OCI-LY1 (cell line): Measurements from ENCODE around the gene KNSTRN.

ENCODE experiments used
- H2AFZ ChIP-seq: fragments of 200-600 bp; sonication (generic), shearing (Covaris generic); 2 replicates; pipeline ENCODE4 v1.6.0; 2014; ENCODE audit warnings: antibody characterized with exemption, mild to moderate bottlenecking, low read length
- H3F3A ChIP-seq: fragments of 200-600 bp; sonication (generic), shearing (Covaris generic); 2 replicates; pipeline ENCODE4 v1.6.0; 2014; ENCODE audit warnings: mild to moderate bottlenecking, antibody characterized with exemption, low read length, moderate library complexity; ENCODE audit not compliant: insufficient read depth
- H3K27ac ChIP-seq: fragments of 200-600 bp; sonication (generic); 2 replicates; pipeline ENCODE4 v1.5.1; 2014; ENCODE audit warnings: low read length, mixed run types, mild to moderate bottlenecking, low read depth; ENCODE audit not compliant: poor library complexity, severe bottlenecking
- H3K27me3 ChIP-seq: fragments of 200-600 bp; sonication (generic); 2 replicates; pipeline ENCODE4 v1.6.0; 2014; ENCODE audit warnings: antibody characterized with exemption, mild to moderate bottlenecking, low read length, moderate library complexity; ENCODE audit not compliant: insufficient read depth
- H3K36me3 ChIP-seq: fragments of 200-600 bp; sonication (generic); 2 replicates; pipeline ENCODE4 v1.6.1; 2014; ENCODE audit warnings: mild to moderate bottlenecking, antibody characterized with exemption, low read length, moderate library complexity, mixed read lengths; ENCODE audit not compliant: insufficient read depth
- H3K4me1 ChIP-seq: fragments of 200-600 bp; sonication (generic); 2 replicates; pipeline ENCODE4 v1.5.1; 2014; ENCODE audit warnings: mild to moderate bottlenecking, low read length, moderate library complexity; ENCODE audit not compliant: insufficient read depth, severe bottlenecking
- H3K4me2 ChIP-seq: fragments of 200-600 bp; sonication (generic), shearing (Covaris generic); 2 replicates; pipeline ENCODE4 v1.6.1; 2014; ENCODE audit warnings: low read length
- H3K4me3 ChIP-seq: fragments of 200-600 bp; sonication (generic); 2 replicates; pipeline ENCODE4 v1.5.1; 2014; ENCODE audit warnings: low read length, low read depth, mild to moderate bottlenecking, mixed read lengths; ENCODE audit not compliant: poor library complexity, severe bottlenecking
- H3K79me2 ChIP-seq: fragments of 200-600 bp; shearing (Covaris generic); 2 replicates; pipeline ENCODE4 v1.6.1; 2016; ENCODE audit warnings: mixed run types, low read length, mixed read lengths; ENCODE audit not compliant: insufficient read depth
- H3K9ac ChIP-seq: fragments of 200-600 bp; sonication (generic), shearing (Covaris generic); 2 replicates; pipeline ENCODE4 v1.6.1; 2014; ENCODE audit warnings: mild to moderate bottlenecking, low read length, mixed read lengths
- H3K9me2 ChIP-seq: fragments of 200-600 bp; sonication (generic), shearing (Covaris generic); 2 replicates; pipeline ENCODE4 v1.6.1; 2014; ENCODE audit warnings: low read depth, mild to moderate bottlenecking, low read length, mixed read lengths
- H3K9me3 ChIP-seq: fragments of 200-600 bp; shearing (Covaris generic); 2 replicates; pipeline ENCODE4 v1.6.1; 2014; ENCODE audit warnings: low read length, mixed read lengths
- H4K20me1 ChIP-seq: fragments of 200-600 bp; sonication (generic), shearing (Covaris generic); 2 replicates; pipeline ENCODE4 v1.6.0; 2016; ENCODE audit warnings: mild to moderate bottlenecking, low read length; ENCODE audit not compliant: insufficient read depth
- EZH2 ChIP-seq: fragments of 200-600 bp; sonication (generic), shearing (Covaris generic); IDR thresholded peaks from 2 replicates; pipeline ENCODE4 v1.8.0; 2017; ENCODE audit warnings: borderline replicate concordance, mixed run types, mild to moderate bottlenecking, antibody characterized with exemption, low read length, moderate library complexity, mixed read lengths
- TF ChIP-seq, protein P1 (sequence below): fragments of 200-600 bp; sonication (generic), shearing (Covaris generic); IDR thresholded peaks from 2 replicates; pipeline ENCODE4 v1.5.1; 2017; ENCODE audit warnings: mild to moderate bottlenecking, antibody characterized with exemption, low read length, moderate library complexity, mixed read lengths

Gene KNSTRN

DNA sequence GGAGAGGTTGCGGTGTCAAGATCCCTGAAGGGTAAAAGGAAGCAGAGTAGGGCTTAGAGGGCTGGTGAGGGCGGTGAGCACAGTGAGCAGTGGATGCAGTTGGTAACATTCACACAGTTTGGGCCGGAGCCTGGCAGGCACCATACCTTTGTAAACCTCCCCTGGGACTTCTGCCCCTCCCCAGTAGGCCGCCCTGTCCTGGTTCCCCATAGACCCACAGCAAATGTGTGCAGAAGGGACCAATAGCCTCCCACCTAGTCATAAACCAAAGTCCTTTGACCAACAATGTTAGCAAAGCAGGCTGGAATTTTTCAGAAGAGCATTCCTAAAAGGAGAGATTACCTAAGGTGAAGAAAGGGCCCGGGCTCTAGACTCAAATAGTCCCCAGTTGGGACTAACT is 33.4 kb upstream of the KNSTRN start:
- no peak for TF ChIP-seq EZH2
- TF ChIP-seq, protein P1, sequence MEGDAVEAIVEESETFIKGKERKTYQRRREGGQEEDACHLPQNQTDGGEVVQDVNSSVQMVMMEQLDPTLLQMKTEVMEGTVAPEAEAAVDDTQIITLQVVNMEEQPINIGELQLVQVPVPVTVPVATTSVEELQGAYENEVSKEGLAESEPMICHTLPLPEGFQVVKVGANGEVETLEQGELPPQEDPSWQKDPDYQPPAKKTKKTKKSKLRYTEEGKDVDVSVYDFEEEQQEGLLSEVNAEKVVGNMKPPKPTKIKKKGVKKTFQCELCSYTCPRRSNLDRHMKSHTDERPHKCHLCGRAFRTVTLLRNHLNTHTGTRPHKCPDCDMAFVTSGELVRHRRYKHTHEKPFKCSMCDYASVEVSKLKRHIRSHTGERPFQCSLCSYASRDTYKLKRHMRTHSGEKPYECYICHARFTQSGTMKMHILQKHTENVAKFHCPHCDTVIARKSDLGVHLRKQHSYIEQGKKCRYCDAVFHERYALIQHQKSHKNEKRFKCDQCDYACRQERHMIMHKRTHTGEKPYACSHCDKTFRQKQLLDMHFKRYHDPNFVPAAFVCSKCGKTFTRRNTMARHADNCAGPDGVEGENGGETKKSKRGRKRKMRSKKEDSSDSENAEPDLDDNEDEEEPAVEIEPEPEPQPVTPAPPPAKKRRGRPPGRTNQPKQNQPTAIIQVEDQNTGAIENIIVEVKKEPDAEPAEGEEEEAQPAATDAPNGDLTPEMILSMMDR, result no peak
- Histone ChIP-seq H4K20me1 (no peaks in the 10 kb centered on the region), H3K79me2 (no peaks in the 10 kb centered on the region), H3F3A (no peaks in the 10 kb centered on the region), H3K9ac (no peak overlapping the region), H2AFZ (no peak overlapping the region), H3K36me3 (no peaks in the 10 kb centered on the region), H3K4me2 (no peak overlapping the region), H3K9me2 (no peaks in the 10 kb centered on the region), H3K27me3 (no peaks in the 10 kb centered on the region), H3K27ac (no peak overlapping the region), H3K4me3 (no peak overlapping the region), H3K4me1 (no peaks in the 10 kb centered on the region), H3K9me3 (no peaks in the 10 kb centered on the region)

DNA sequence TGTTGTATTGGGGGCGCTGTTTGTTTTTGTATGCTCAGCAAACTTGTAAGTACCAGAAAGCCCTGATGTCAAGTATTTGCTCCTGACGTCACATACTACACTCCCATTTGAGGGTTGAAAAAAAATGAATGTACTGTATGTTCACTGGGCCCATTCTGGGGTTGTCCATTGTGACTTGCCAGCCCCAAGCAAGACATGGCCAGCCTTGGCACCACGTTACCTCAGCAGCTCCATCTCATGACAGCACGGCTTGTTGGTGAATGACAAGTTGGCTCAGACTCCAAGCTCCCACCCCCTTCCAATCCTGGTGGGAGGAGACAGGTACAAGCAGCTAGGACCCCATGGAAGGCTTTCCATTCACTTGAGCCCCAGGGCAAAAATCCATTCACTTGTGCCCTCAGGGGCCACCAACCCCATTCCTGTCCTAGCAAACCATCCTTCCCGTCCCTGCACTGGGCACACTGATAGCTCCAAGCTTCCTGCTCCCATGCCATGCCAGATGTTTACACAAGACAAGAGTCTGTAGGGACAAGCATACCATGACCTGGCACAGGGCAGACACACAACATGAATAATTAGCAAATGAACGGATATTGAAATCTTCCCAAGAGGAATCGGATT is 30.1 kb upstream of the KNSTRN start:
- Histone ChIP-seq H3K4me2 (no peak overlapping the region), H3F3A (no peaks in the 10 kb centered on the region), H3K9me2 (no peaks in the 10 kb centered on the region), H3K9ac (no peak overlapping the region), H3K4me3 (no peak overlapping the region), H2AFZ (no peak overlapping the region), H3K9me3 (no peaks in the 10 kb centered on the region), H3K36me3 (no peaks in the 10 kb centered on the region), H3K79me2 (no peaks in the 10 kb centered on the region), H3K27ac (no peak overlapping the region), H3K27me3 (no peaks in the 10 kb centered on the region), H4K20me1 (no peaks in the 10 kb centered on the region), H3K4me1 (peaks cover under 1% of the 10 kb centered on the region)
- TF ChIP-seq EZH2, result no peak
- TF ChIP-seq, protein P1, result no peak

DNA sequence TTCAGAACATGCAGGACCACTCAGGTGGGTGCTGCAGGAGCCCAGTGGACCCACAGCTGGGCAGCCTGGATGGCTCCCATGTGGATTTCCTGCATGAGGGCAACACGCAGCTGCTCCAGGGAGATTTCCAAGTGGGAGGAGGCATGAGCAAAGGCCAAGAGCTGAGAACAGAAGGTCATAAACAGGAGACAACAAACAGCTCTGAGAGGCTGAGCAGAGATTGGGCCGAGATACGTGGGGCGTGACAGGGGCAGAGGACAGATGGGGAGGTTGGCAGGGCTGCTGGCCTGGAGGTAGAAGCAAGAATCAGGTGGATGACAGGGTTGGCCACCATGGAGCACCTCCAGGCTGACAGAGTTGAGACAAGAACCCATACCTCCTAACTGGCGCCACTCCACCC is 28.8 kb upstream of the KNSTRN start:
- Histone ChIP-seq H2AFZ (no peak overlapping the region), H3K27ac (no peak overlapping the region), H3K4me3 (no peak overlapping the region), H3K9me2 (no peaks in the 10 kb centered on the region), H3K79me2 (no peaks in the 10 kb centered on the region), H4K20me1 (no peaks in the 10 kb centered on the region), H3K9me3 (no peaks in the 10 kb centered on the region), H3F3A (no peaks in the 10 kb centered on the region), H3K27me3 (no peaks in the 10 kb centered on the region), H3K36me3 (no peaks in the 10 kb centered on the region), H3K4me2 (no peak overlapping the region), H3K4me1 (peaks cover 10% of the 10 kb centered on the region), H3K9ac (no peak overlapping the region)
- TF ChIP-seq, protein P1, result no peak
- no peak for TF ChIP-seq EZH2
